C4-2B (cell line): ENCODE results near the gene HPGD.

ENCODE experiments used
- ZFX ChIP-seq: fragments of 450-650 bp; IDR thresholded peaks from 2 replicates; pipeline ENCODE4 v1.6.1; 2017
- TF ChIP-seq, protein P1 (sequence below): fragments of 450-650 bp; conservative IDR thresholded peaks from 2 replicates; pipeline ENCODE4 v1.5.1; 2017; ENCODE audit warnings: mild to moderate bottlenecking

DNA sequence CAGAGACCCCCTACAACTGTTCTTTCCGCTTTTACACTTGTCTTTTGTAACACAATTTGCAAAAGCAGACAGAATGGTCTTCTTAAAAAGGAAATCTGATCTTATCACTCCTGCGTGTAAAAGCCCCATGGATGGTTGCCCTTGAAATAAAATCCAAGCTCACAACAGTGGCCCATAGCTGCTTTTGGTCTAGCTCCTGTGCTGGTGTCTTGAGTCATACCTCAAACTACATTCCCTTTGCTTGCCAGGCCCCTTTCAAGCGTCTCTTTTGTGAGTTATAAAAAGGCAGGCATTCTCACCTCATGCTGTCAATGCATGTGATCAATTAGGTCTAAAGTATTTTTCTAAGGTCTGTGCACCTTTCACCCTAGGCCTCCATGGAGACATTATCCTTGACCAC is 27.6 kb downstream of the HPGD start:
- TF ChIP-seq, protein P1, sequence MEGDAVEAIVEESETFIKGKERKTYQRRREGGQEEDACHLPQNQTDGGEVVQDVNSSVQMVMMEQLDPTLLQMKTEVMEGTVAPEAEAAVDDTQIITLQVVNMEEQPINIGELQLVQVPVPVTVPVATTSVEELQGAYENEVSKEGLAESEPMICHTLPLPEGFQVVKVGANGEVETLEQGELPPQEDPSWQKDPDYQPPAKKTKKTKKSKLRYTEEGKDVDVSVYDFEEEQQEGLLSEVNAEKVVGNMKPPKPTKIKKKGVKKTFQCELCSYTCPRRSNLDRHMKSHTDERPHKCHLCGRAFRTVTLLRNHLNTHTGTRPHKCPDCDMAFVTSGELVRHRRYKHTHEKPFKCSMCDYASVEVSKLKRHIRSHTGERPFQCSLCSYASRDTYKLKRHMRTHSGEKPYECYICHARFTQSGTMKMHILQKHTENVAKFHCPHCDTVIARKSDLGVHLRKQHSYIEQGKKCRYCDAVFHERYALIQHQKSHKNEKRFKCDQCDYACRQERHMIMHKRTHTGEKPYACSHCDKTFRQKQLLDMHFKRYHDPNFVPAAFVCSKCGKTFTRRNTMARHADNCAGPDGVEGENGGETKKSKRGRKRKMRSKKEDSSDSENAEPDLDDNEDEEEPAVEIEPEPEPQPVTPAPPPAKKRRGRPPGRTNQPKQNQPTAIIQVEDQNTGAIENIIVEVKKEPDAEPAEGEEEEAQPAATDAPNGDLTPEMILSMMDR, result no peak
- no peak for TF ChIP-seq ZFX
